GM18511 (cell line): ENCODE measurements around the gene MBP.

Experiments
- ATAC-seq: cut with Tn5 transposase; IDR thresholded peaks from one replicate; pipeline ENCODE4 v1.9.1; 2021; ENCODE audit warnings: mild to moderate bottlenecking, moderate library complexity; ENCODE audit not compliant: unreplicated experiment

The MBP gene

DNA sequence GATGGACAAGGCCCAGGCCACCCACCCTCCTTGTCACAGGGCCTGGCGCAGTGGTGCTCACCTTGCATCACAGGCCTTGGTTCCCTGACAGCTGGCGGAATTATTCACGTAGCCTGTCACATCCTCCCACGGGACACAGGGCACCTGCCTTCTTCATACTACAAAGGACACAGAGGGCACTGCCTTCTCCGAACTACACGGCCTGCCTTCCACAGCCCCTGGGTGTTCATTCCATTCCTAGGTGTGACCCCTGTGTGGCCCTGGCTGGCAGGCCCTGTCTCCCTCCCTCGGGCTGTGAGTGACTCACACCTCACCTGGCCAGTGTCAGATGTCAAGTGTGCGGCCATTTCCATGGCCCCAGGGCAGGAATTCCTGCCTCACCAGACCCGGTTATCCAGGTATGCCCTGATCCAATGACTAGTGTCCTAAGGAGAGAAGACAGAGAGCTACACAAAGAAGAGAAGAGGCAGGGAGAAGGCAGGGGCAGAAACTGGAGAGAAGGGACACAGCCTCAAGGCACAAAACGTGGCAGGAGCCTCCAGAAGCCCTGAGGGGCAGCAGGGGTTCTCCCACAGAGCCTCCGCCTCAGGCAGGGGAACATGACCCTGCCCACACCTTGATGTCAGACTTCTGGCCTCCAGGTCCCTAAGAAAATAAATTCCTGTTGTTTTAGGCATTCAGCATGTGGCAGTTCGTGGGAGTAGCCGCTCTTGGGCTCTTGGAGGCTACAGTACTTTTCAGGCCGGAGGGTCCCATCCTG is 43.4 kb downstream of the MBP start:
- ATAC-seq, result no peak

DNA sequence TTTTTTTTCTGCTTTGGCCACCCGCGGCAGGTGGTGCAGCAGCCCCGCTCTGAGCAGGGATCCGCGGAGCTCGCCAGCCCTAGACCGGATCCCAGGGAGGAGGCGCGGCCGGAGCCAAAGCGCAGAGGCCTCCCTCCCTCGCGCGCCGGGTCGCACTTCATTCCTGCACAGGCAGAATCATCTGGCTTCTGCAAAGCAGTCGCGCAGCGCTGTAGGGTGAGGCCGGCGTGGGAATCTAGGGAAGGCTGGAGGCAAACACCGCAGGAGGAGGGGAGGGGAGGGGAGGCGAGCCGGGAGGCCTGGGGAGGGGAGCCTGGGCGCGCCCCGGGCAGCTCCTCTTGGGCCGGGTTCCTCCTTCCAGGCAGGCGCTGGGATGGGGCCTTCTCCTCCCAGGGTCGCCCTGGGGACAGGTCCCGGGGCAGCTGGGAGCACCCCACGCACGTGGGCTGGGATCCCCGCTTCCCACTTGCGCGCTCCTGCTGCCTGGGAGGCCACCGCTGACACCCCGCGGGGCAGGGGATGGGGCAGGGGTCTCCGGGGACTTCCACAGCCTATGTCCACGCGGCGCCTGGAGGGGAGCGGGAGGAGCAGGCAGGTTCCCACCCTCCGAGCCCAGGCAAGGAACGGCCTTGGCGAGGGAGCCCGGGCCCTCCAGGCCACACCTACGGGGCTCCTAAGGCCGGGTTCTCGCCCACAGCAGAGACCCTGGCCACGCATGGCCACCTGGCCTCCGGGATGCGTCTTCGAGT is 45.0 kb downstream of the MBP start:
- no peak for ATAC-seq

DNA sequence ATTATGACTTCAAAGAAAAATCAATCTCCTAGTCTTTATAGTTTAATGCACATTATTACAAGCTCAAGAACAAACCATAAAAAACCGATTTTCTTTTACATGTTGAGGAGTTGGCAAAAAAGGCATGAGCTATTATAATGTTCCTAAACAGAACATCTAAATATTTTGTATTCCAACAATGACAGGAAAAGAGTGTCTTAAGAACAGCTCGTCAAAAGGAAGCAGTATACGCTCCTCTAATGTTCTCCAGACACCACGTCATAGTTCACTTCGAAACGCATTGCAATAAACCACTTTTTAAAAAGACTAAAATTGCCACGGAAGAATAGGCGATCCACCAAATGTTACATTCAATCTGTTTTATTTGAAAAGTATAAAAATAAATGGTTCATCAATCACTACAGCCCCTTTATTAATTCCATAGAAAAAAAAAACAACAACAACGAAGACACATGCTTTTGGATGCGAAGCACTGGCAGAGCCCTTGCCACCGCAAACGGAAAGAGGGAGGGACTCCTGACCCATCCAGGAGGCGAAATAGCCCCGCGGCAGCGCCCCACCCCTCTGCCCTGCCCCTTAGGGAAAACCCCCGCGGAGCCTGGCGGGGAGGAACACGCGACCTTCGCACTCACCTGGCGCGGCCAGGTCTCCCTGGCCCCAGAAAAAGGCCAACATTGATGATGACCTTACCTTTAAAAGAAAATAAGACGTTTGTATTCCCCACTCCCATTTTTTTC is 45.8 kb downstream of the MBP start:
- no peak for ATAC-seq

DNA sequence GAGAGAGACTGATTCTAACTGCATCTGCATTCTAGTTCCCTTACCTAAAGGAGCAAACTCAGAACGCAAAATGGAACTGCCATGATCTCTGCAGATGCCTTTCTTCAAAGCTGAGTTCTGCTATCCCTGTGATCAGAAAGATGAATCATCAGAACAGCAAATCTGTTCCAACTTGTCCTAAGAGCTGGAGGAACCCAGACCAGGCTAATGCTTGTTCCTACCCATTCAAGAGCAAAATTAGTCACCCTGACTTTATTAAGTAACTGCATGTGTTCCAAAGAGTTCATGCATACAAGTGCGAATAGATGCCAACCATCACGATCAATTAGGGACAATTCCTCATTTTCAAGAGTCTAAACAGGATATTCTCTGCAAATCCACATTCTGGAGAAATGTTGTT is 46.5 kb downstream of the MBP start:
- no peak for ATAC-seq

DNA sequence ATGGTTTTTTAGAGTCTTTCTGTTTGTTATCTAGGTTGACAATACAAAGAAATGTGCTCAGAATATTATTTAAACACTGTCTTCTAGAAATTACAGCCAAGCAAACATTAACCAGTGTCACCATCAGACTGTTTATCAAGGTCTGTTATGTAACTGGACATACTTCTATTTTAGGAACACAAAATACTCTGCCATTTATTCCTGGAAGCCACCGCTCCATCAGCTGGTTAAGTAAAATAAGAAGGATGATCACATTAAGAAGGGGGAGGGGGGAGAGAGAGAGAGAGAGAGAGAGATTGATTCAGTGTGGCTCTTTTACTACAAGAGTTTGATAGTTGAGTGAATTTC is 47.9 kb downstream of the MBP start:
- ATAC-seq, result no peak

DNA sequence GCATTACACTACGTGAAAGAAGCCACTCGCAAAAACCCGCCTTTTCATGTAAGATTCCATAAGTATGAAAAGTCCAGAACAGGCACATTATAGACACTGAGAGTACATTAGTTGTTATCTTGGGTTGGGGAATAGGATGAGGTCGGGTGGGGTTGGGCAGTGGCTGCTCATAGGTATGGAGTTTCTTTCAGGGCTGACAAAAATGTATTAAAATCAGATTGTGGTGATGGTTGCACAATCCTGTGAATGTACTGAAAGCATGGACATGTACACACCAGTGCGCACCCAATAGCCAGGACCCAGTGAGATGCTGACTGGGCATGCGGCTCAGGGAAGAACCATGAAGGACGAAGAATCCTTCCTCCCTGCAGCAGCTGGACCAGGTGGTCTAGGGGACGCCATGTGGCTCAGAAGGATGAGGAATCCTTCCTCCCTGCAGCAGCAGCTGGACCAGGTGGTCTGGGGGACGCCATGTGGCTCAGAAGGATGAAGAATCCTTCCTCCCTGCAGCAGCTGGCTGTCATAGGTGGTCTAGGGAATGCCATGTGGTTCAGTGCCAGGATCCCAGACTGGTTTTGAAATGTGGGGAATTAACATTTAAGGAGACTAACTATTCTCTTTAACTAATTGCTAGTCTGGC is 50.1 kb downstream of the MBP start:
- no peak for ATAC-seq

DNA sequence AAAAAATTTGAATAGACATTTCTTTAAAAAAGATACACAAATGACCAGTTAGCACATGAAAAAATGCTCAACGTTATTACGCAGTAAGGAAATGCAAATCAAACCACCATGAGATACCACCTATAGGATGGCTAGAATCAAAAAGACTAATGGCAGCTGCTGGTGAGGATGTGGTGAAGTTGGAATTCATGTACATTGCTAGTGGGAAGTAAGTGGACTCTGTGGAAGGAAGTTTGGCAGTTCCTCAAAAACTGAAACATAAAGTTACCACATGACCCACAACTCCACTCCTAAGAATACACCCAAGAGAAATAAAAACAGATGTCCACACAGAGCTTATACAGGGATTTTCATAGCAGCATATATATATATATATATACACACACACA is 51.2 kb downstream of the MBP start:
- no peak for ATAC-seq

DNA sequence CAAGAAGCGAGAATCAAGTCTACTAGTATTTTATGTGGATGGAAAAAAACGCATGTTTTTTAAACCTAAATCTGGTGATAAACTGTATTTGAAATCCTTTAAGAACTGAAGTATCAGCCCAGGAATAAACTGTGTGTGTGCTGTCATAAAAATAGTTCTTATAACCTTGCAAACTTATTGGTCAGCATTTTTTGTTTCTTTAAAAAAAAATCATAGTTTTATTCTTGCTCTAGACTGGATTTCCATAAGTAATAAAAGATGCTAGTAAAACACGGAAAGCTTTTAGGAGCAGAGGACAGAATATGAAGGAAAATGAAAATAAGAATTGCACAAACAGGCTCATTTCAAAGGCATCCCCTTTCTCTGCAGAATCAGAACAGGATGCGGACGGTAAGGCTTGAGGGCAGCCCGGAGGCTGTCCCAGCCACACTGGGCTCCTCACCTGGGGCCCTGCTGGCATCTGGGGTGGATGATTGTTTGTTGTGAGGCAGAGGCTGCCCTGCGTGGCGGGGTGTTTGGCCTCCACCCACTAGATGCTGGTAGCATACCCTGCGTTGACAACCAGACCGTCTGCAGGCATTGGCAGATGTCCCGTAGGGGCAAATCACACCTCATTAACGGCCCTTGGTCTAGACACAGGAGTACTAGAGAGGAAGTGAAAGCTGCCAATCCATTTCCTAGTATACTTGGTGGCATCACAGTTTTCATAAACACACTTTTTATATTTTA is 52.5 kb downstream of the MBP start:
- ATAC-seq, result peak; percentile 95

DNA sequence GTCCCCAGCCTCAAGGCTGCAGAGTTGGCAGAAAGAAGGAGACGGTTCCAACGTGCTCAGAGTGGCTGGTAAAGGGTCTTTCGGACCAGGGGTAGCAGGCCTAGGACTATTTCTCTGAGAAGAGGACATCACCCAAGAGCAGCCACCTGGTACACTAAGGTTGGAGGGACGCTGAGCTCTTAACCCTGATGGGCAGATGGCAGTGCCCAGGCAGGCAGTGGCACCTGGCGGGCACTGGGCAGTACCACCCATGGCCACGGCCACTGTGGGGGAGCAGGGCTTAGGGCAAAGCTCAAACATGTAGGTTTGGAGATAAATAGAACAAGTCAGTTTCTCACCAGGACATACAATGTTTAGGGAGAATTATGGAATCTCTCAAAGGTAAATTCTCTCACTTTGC is 53.5 kb downstream of the MBP start:
- no peak for ATAC-seq

DNA sequence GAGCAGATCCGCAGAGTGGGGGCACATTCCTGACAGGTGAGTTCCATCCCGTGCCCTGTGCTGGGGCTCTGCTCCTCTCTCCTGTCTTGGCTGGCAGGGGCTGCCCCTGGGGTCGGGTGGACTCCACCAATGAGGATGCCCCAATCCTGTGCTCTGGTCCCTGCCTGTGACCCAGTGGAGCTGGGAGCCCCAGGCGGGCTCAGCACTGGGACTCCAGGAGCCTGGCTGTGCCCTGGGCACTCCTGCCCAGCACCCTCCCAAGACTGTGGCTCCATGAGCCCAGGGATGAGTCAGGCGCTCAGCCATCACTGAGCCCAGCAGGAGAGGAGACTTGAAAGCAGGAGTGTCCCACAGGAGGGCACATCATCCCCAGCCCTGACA is 53.9 kb downstream of the MBP start:
- no peak for ATAC-seq

DNA sequence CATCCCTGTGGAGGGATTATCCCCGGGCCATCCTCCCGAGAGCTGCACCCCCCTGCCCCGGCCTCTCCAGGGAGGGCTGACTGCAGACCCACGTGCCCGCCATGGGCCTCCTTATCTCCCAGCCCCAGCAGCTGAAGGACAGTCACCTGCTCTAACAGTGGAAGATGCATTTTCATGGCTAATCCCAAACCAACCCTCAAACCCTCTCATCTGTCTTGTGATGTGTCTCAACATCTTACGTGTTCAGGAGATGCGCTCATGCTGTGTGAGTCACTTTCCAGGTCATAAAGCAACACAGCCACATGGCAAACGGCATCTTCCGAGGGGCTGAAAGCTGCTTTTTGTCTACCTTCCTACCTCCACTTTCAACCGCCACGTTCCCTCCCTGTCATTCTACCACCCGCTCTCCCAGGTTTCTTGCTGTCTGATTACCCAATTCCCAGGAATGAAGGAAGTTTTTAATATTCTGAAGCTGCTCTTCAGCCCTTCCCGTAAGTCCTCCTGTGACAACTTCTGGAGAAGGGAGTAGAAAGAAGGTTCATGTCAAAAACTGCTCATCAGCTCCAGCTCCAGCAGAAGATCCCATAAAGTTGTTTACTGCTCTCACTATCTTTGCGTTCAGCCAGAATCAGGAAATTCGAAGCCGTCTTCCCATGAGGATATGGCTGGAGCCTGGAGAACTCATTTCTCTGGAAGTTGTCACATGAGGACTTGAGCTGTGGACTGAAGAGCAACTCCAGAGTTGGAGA is 54.5 kb downstream of the MBP start:
- ATAC-seq, result no peak

DNA sequence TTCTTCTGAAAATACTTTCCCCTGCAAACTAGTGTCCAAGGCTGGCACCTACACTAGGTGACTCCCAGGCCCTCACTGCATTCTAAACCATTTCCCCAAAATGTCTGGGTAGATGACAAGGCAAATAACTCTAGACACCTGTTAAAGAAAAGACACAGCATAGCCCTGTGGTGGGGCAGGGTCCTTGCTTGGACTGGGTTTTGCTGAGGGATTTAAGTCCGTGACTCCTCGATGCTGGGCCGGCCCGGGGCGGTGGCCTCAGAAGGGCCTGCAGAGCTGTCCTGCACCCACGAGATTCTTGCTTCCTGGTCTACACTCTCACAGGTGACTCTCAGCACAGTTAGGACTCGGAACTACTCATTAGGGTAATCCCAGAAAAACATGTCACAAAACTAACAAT is 55.2 kb downstream of the MBP start:
- no peak for ATAC-seq

DNA sequence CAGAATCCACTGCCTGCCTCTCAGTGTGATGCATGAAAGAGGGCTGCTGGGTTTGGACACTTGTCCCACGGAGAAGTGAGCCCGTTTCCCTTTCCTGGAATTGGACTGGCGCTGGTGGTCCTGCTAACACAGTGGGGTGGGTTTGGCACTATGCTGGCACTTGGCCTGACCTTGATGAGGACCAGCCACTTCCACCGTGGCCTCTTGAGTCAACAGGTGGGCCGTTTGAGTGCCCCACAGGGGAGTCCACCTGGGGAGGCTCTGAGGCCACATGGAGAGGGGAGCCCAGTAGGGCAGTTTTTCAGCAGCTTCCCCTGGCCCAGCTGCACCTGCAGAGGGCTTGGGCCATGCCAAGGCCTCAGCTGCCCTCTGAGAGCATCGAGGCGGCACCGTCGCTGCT is 56.5 kb downstream of the MBP start:
- ATAC-seq, result no peak

DNA sequence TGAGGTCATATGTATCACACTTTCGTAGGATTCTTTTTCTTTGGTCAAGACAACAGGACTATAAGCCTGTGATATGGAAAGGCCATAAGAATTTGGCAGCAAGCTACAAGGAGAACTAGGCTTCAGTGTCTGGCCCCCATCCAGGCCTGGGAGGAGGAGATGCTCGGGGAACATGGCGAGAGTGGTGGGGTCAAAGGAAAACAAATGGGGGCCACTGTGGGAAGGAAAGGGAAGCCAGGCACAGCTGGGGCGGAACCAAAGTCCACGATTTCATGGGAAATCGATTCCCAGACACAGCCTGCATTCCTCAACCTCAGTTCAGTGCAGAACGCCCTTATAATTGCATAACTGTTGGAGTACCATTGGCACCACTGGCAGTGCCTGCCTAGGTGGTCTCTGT is 58.2 kb downstream of the MBP start:
- no peak for ATAC-seq

DNA sequence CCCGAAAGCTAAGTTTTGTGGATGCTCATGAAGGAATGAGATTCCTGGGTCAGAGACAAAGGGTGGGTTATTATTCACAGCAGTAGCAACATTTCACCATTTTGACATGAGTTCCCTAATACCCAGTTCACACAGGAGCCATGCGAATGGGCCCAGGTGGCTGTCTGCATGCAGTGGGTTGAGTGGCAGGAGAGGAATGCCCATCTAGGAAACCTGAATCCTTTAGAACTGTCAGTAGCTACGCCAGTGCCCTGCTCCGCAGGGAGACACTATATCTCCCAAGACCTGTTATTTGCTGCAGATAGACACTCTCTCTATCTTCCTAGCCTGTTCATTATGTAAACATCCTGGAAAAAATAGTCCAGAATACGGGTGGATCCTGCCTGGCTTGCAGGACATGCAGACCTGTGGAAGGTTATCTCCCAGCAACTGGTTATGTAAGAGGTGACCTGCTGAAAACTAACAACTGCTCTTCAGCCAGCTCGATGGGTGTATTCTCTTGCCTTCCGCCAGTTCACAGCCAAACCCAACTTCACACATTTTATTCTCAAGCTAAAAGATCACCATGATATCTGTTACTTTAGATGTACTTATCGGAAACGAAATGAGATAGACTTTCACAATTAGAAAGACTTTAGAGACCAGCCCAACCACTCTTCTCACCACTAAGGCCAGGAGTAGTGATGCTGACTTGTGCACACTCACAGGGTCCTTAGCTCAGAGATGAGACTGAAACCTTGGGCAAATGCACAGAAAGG is 59.1 kb downstream of the MBP start:
- no peak for ATAC-seq

DNA sequence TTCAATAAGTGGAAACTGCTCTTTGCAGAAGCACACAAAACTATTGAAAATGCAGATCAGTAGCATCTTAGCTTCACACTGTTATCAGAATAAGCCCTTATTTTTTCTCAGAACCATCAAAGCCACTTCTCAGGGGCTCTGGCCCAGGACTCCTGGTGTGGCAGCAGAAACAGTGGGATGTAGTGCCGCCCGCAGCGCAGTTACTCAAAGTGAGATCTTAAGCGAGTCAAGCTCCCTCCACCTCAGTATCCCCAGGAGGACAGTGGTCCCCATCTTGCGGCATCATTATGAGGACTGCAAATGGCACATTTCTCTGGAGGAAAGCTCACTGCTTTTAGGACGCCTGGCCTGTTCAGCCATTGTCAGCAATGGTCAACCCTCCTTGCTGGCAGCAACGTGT is 60.0 kb downstream of the MBP start:
- ATAC-seq, result no peak

DNA sequence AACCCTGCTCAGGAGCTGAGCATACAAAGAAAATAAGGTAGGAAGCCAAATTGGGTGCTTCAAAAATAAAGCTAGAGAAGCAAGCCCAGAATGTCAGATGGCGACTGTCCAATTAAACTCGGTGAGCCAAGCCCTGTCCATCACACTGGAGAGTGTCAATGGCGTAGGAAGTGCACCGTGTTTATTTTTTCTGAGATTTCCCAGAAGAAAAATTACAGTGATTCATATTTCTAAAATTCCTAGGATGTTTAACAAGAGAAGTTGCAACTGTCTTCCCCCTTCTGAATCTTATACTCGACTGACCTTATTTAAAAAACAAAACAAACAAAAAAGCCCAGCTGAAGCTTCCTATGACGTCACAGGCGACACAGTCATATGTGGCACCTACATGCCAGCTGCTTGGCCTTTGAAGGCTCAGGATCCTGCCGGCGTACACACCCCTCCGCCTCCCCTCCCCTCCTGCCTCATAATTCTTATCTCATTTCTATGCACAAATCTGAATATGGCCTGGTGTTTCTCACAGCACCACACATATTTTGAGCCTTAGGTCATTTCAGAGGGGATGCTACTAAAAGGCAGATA is 60.8 kb downstream of the MBP start:
- no peak for ATAC-seq

DNA sequence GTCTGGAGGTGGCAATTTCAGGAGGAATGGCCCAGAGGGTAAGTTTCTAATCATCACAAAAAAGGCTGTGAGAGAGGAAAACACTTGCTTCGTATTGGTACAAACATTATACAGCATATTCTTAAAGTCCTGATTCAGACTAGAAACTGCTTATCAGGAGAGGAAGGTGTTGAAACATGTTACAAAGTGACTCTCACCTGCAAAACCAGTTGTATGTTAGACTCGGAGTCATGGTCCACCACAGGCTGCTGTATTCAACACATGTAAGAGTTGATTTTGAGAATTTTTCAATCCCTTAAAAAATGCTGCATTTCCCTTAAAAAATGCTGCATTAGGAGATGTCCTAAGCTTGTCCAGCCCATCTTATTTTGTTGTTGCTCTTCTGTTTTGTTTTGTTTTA is 61.5 kb downstream of the MBP start:
- ATAC-seq, result no peak

DNA sequence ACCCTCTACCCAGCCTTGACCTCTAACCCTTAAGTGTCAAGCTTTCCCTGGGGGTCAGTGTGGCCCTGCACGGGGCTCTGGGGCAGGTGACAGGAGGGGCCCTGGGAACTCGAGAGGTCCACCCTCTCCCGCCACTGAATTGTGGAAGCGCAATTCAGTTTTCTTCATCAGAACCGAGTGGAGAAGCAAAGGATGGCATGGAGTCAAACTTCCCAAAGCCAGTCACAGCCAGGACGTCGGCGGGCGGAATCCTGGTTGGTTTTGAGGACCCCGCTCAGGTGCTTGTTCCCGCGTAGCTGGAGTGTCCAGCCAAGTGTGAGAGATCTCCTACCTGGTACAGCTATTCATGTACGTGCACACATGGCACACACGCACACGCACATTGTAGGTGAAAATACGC is 62.0 kb downstream of the MBP start:
- ATAC-seq, result no peak
